GM21515 (cell line): ENCODE results near the gene VOPP1.

ENCODE experiments used
- ATAC-seq: cut with Tn5 transposase; IDR thresholded peaks from one replicate; pipeline ENCODE4 v1.9.1; 2021; ENCODE audit not compliant: unreplicated experiment

Gene VOPP1

GRCh38 chr7:55533050-55533728 is 39.1 kb downstream of the VOPP1 start:
- peak; percentile 48 for ATAC-seq

GRCh38 chr7:55532150-55532917 is 40.0 kb downstream of the VOPP1 start:
- ATAC-seq, result no peak

- no peak for ATAC-seq
Measured at GRCh38 chr7:55531536-55531935, 40.8 kb downstream of the VOPP1 start.

GRCh38 chr7:55527307-55527706 is 45.0 kb downstream of the VOPP1 start:
- ATAC-seq, result no peak

GRCh38 chr7:55526770-55527169 is 45.5 kb downstream of the VOPP1 start:
- peak; percentile 60 for ATAC-seq

GRCh38 chr7:55526329-55526728 is 46.0 kb downstream of the VOPP1 start:
- ATAC-seq, result no peak

GRCh38 chr7:55524558-55525310 is 47.6 kb downstream of the VOPP1 start:
- ATAC-seq, result no peak

- no peak for ATAC-seq
Measured at GRCh38 chr7:55523366-55523765, 48.9 kb downstream of the VOPP1 start.

GRCh38 chr7:55521917-55522902 is 50.1 kb downstream of the VOPP1 start:
- ATAC-seq, result no peak

GRCh38 chr7:55521512-55521911 is 50.8 kb downstream of the VOPP1 start:
- no peak for ATAC-seq

- ATAC-seq, result no peak
Measured at GRCh38 chr7:55520426-55521140, 51.7 kb downstream of the VOPP1 start.

- no peak for ATAC-seq
Measured at GRCh38 chr7:55518836-55519235, 53.5 kb downstream of the VOPP1 start.

GRCh38 chr7:55517936-55518689 is 54.2 kb downstream of the VOPP1 start:
- ATAC-seq, result no peak

- peak; percentile 56 for ATAC-seq
Measured at GRCh38 chr7:55517191-55517633, 55.1 kb downstream of the VOPP1 start.

GRCh38 chr7:55516409-55516808 is 55.9 kb downstream of the VOPP1 start:
- ATAC-seq, result no peak

- peak; percentile 46 for ATAC-seq
Measured at GRCh38 chr7:55515569-55516279, 56.6 kb downstream of the VOPP1 start.

GRCh38 chr7:55514546-55515265 is 57.6 kb downstream of the VOPP1 start:
- no peak for ATAC-seq

GRCh38 chr7:55513868-55514267 is 58.4 kb downstream of the VOPP1 start:
- no peak for ATAC-seq
